ENCODE data around the gene ABHD6.
"Not testable (repeated sequence)": the region's sequence is repeated elsewhere in the genome, so short reads cannot be mapped to it uniquely, and the experiment has no call there.

ABHD6 gene

GRCh38 chr3:58258392-58259055 is 20.9 kb downstream of the ABHD6 start:
- no peak for DNase-seq (ENCODE audit: low spot score)
- in situ Hi-C loops (cut with MboI; ENCODE audit: low pct_unique_long_range_greater_than_20kb, low sequenced_read_pairs, unreplicated experiment), result no loop called here
- TF ChIP-seq CTCF (IDR thresholded peaks at IDR 0.05; ENCODE audit: extremely low read depth, insufficient read depth, missing control alignments), result no peak

DNA sequence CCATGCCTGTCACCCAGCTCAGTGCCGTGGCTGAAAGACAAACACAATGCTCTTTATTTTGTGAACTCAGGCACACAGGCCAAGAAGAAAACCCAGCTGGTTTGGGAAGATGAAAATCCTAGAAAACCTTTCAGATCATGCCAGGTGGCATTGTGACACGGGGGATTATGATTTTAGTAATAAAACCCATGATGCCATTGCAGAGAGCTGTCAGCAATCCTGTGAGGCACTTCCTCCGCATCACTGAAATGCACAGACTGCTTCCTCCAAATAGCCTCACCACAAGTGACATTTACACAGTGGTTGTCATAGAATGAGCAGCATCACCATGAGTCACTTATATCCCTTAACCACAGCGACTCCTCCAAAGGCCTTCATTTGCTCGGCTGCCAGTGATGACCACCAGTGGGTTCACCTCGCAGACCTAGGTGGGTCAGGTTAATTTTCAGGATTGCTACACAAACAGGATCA is 22.7 kb downstream of the ABHD6 start:
- DNase-seq (ENCODE audit: low spot score), result no peak
- no peak for TF ChIP-seq CTCF (IDR thresholded peaks at IDR 0.05; ENCODE audit: extremely low read depth, insufficient read depth, missing control alignments)
- in situ Hi-C loops (cut with MboI; ENCODE audit: low pct_unique_long_range_greater_than_20kb, low sequenced_read_pairs, unreplicated experiment), result no loop called here

DNA sequence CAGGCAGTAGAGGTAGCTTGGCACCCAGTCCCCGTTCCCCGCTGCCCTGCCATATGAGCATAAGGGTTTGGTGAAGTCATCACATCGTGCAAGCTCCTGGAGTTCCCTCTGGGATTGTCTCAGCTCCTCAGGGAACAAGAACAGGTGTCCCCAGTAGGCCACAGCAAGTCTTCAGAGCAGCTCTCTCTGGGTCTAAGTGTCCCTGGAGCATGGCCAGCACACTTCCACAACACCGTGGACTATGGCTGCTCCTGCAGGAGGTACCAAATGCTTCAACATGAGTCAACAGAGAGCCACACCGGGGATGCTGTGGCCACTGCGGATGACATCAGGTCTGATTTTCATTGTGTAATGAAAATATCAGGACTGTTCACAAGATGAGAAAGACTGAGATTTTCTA is 23.1 kb downstream of the ABHD6 start:
- no peak for DNase-seq (ENCODE audit: low spot score)
- in situ Hi-C loops (cut with MboI; ENCODE audit: low pct_unique_long_range_greater_than_20kb, low sequenced_read_pairs, unreplicated experiment), result no loop called here
- TF ChIP-seq CTCF (IDR thresholded peaks at IDR 0.05; ENCODE audit: extremely low read depth, insufficient read depth, missing control alignments), result no peak

GRCh38 chr3:58261954-58262666 is 24.5 kb downstream of the ABHD6 start:
- no peak for TF ChIP-seq CTCF (IDR thresholded peaks at IDR 0.05; ENCODE audit: extremely low read depth, insufficient read depth, missing control alignments)
- DNase-seq (ENCODE audit: low spot score), result no peak
- in situ Hi-C loops (cut with MboI; ENCODE audit: low pct_unique_long_range_greater_than_20kb, low sequenced_read_pairs, unreplicated experiment), result no loop called here

DNA sequence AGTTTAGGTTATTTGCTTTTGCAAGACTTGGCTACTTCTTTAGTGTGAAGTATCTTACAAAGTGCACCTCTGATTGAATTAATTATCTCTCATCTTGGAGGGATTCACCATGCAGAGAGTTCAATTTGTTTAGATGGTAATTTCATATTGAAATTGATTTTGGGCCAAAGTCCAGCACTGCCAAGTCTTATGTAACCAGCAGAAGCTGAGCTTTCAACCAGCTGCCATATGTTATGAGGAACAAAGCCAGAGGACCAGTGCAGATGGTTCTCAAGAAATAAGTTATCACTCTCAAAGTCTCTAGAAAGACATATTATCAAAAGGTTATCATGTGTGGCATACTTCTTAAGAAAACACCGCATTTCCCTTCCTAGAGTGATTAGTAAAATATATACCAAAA is 29.0 kb downstream of the ABHD6 start:
- no peak for DNase-seq (ENCODE audit: low spot score)
- no peak for TF ChIP-seq CTCF (IDR thresholded peaks at IDR 0.05; ENCODE audit: extremely low read depth, insufficient read depth, missing control alignments)
- in situ Hi-C loops (cut with MboI; ENCODE audit: low pct_unique_long_range_greater_than_20kb, low sequenced_read_pairs, unreplicated experiment), result no loop called here

DNA sequence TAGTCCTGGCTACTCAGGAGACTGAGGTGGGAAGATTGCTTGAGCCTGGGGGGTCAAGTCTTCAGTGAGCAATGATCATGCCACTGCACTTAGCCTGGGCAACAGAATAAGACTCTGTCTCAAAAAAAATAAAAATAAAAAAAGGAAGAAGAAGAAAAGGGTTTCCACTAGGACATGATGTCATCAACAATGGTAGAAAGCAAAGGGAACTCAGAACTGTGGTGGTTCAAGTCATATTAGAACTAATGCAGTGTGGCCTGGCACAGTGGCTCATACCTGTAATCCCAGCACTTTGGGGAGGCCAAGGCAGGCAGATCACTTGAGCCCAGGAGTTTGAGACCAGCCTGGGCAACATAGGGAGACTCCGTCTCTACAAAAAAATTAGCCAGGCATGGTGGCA is 30.0 kb downstream of the ABHD6 start:
- DNase-seq (ENCODE audit: low spot score); in situ Hi-C loops (cut with MboI; ENCODE audit: low pct_unique_long_range_greater_than_20kb, low sequenced_read_pairs, unreplicated experiment): not testable (repeated sequence)

GRCh38 chr3:58269356-58269755 is 31.8 kb downstream of the ABHD6 start:
- no peak for TF ChIP-seq CTCF (IDR thresholded peaks at IDR 0.05; ENCODE audit: extremely low read depth, insufficient read depth, missing control alignments)
- in situ Hi-C loops (cut with MboI; ENCODE audit: low pct_unique_long_range_greater_than_20kb, low sequenced_read_pairs, unreplicated experiment), result no loop called here
- DNase-seq (ENCODE audit: low spot score), result no peak

Measured in GM13977 (cell line).